SU-DHL-6 (cell line): Measurements from ENCODE around the gene RAD51B.

Experiments
- H2AFZ ChIP-seq: fragments of 200-600 bp; sonication (generic); 2 replicates; pipeline ENCODE4 v1.6.1; 2014; ENCODE audit warnings: low read depth, mild to moderate bottlenecking, moderate library complexity, mixed read lengths, antibody characterized with exemption, low read length; ENCODE audit not compliant: severe bottlenecking
- H3F3A ChIP-seq: fragments of 200-600 bp; shearing (Covaris generic); 2 replicates; pipeline ENCODE4 v1.6.0; 2016; ENCODE audit warnings: antibody characterized with exemption, mild to moderate bottlenecking; ENCODE audit not compliant: insufficient read depth
- H3K27ac ChIP-seq: fragments of 200-600 bp; sonication (generic); 2 replicates; pipeline ENCODE4 v1.5.1; 2016; ENCODE audit warnings: low read depth, mild to moderate bottlenecking, low read length, moderate library complexity, mixed read lengths
- H3K27me3 ChIP-seq: fragments of 200-600 bp; sonication (generic), shearing (Covaris generic); 2 replicates; pipeline ENCODE4 v1.6.0; 2014; ENCODE audit warnings: mild to moderate bottlenecking, low read length
- H3K36me3 ChIP-seq: fragments of 200-600 bp; sonication (generic); 2 replicates; pipeline ENCODE4 v1.6.1; 2014; ENCODE audit warnings: mild to moderate bottlenecking, low read length, mixed read lengths
- H3K4me2 ChIP-seq: fragments of 300-600, 200-600 bp; shearing (Covaris generic), sonication (generic); 2 replicates; pipeline ENCODE4 v1.6.0; 2014; ENCODE audit warnings: low read length, low read depth, mild to moderate bottlenecking; ENCODE audit not compliant: poor library complexity, severe bottlenecking
- H3K4me3 ChIP-seq: fragments of 200-600 bp; sonication (generic); 2 replicates; pipeline ENCODE4 v1.5.1; 2014; ENCODE audit warnings: antibody characterized with exemption, low read length, mild to moderate bottlenecking, mixed read lengths; ENCODE audit not compliant: insufficient read depth, poor library complexity, severe bottlenecking
- H3K79me2 ChIP-seq: fragments of 200-600 bp; sonication (generic); 2 replicates; pipeline ENCODE4 v1.6.1; 2014; ENCODE audit warnings: mild to moderate bottlenecking, low read length, moderate library complexity; ENCODE audit not compliant: insufficient read depth
- H3K9ac ChIP-seq: fragments of 200-600 bp; sonication (generic); 2 replicates; pipeline ENCODE4 v1.7.0; 2014; ENCODE audit warnings: mild to moderate bottlenecking, low read length
- H3K9me2 ChIP-seq: fragments of 200-600 bp; sonication (generic); replicated peaks from 2 replicates; pipeline ENCODE4 v1.6.1; 2014; ENCODE audit warnings: low read length; ENCODE audit not compliant: insufficient read depth
- H3K9me3 ChIP-seq: fragments of 200-600 bp; sonication (generic); 2 replicates; pipeline ENCODE4 v1.6.1; 2014; ENCODE audit warnings: low read length, mixed read lengths; ENCODE audit not compliant: insufficient read depth
- H4K20me1 ChIP-seq: fragments of 200-600 bp; sonication (generic); 2 replicates; pipeline ENCODE4 v1.6.1; 2014; ENCODE audit warnings: low read depth, mild to moderate bottlenecking, antibody characterized with exemption, low read length, moderate library complexity, mixed read lengths
- EZH2phosphoT487 ChIP-seq: fragments of 200-600 bp; sonication (generic), shearing (Covaris generic); conservative IDR thresholded peaks from 2 replicates; pipeline ENCODE4 v1.6.1; 2018; ENCODE audit warnings: mild to moderate bottlenecking, antibody characterized with exemption, low read length, moderate library complexity, mixed read lengths
- TF ChIP-seq, protein P1 (sequence below): fragments of 200-600 bp; sonication (generic); IDR thresholded peaks from one replicate; pipeline ENCODE4 v1.5.1; 2017; ENCODE audit warnings: antibody characterized with exemption, mild to moderate bottlenecking, low read length, moderate library complexity; ENCODE audit not compliant: insufficient read depth, poor library complexity, severe bottlenecking

The RAD51B gene

DNA sequence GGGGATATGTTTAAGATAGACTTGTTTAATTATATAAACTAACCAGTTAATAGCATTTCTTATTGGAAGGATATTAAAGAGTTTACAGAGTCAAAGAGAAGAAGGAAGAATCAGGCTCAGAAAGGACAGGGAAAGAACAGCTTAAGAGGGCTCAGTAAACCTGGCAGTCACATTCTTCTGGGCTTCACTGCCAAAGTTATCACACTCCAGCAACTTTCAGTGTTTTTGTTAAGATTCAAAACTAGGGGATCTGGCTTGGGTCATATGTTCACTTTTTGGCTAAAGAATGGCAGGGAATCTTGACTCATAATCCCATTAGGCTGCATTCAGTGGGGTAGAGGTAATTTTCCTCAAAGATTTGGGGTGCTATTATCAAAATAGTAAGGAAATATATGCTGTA, 312.3 kb downstream of the RAD51B start:
- Histone ChIP-seq H3K36me3 (no peaks in the 10 kb centered on the region), H3K27ac (no peak overlapping the region), H3K27me3 (no peaks in the 10 kb centered on the region), H3K4me3 (no peak overlapping the region), H3K9me3 (no peaks in the 10 kb centered on the region), H3F3A (no peaks in the 10 kb centered on the region), H3K4me2 (no peak overlapping the region), H3K9ac (no peak overlapping the region), H2AFZ (no peak overlapping the region), H4K20me1 (no peaks in the 10 kb centered on the region), H3K9me2 (no peaks in the 10 kb centered on the region), H3K79me2 (no peaks in the 10 kb centered on the region)
- TF ChIP-seq, protein P1, sequence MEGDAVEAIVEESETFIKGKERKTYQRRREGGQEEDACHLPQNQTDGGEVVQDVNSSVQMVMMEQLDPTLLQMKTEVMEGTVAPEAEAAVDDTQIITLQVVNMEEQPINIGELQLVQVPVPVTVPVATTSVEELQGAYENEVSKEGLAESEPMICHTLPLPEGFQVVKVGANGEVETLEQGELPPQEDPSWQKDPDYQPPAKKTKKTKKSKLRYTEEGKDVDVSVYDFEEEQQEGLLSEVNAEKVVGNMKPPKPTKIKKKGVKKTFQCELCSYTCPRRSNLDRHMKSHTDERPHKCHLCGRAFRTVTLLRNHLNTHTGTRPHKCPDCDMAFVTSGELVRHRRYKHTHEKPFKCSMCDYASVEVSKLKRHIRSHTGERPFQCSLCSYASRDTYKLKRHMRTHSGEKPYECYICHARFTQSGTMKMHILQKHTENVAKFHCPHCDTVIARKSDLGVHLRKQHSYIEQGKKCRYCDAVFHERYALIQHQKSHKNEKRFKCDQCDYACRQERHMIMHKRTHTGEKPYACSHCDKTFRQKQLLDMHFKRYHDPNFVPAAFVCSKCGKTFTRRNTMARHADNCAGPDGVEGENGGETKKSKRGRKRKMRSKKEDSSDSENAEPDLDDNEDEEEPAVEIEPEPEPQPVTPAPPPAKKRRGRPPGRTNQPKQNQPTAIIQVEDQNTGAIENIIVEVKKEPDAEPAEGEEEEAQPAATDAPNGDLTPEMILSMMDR = no peak
- no peak for TF ChIP-seq EZH2phosphoT487

DNA sequence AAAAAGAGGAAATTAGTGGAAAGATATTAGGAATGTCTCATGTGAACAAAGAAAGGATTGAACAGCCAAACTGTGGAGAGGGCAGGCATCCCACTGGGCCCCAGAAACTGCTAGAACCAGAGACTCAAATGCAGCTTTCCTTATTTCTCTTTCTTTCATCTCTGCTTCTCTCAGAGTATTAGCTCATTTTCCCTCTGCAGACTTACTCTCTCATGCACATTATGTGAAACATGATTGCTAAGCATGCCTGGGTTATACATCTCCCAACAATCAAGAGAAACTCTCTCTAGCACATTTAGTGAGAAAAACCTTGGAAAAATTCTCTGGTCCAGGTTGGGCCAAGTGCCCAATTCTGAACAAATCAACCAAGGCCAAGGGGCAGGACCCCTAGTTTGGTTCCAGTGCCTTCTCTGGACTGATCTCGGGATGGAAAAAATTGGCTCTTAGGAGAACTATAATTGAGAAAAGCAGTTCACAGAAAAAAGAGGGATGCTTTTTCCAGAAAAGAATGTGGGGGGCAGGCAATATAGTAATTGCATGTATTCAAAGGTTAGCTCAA, 313.1 kb downstream of the RAD51B start:
- Histone ChIP-seq H3K9ac (no peak overlapping the region), H3K4me3 (no peak overlapping the region), H3K9me2 (no peaks in the 10 kb centered on the region), H3K36me3 (no peaks in the 10 kb centered on the region), H3K27ac (no peak overlapping the region), H4K20me1 (no peaks in the 10 kb centered on the region), H3K4me2 (no peak overlapping the region), H3F3A (no peaks in the 10 kb centered on the region), H2AFZ (no peak overlapping the region), H3K27me3 (no peaks in the 10 kb centered on the region), H3K9me3 (no peaks in the 10 kb centered on the region), H3K79me2 (no peaks in the 10 kb centered on the region)
- TF ChIP-seq EZH2phosphoT487 = no peak
- TF ChIP-seq, protein P1 = no peak

GRCh38 chr14:68133856-68134255, 314.3 kb downstream of the RAD51B start:
- Histone ChIP-seq H3K9ac (no peak overlapping the region), H3F3A (no peaks in the 10 kb centered on the region), H3K27me3 (no peaks in the 10 kb centered on the region), H3K4me2 (no peak overlapping the region), H3K9me3 (no peaks in the 10 kb centered on the region), H3K9me2 (no peaks in the 10 kb centered on the region), H2AFZ (no peak overlapping the region), H3K36me3 (no peaks in the 10 kb centered on the region), H4K20me1 (no peaks in the 10 kb centered on the region), H3K4me3 (no peak overlapping the region), H3K79me2 (no peaks in the 10 kb centered on the region), H3K27ac (no peak overlapping the region)
- TF ChIP-seq EZH2phosphoT487 = no peak
- TF ChIP-seq, protein P1 = no peak
